GM12801 (cell line): ENCODE data around the gene FAM53B.

Experiments used
- CTCF ChIP-seq: IDR thresholded peaks from one replicate; pipeline ENCODE4 v1.5.1; 2011; ENCODE audit warnings: control low read depth; ENCODE audit not compliant: insufficient read length; ENCODE audit errors: extremely low read depth

Gene FAM53B

GRCh38 chr10:124574456-124575070 is 169.6 kb downstream of the FAM53B start:
- no peak for TF ChIP-seq CTCF

GRCh38 chr10:124573726-124574455 is 170.3 kb downstream of the FAM53B start:
- no peak for TF ChIP-seq CTCF

GRCh38 chr10:124572751-124573150 is 171.4 kb downstream of the FAM53B start:
- no peak for TF ChIP-seq CTCF

GRCh38 chr10:124570646-124571045 is 173.5 kb downstream of the FAM53B start:
- TF ChIP-seq CTCF: no peak

GRCh38 chr10:124569623-124570470 is 174.3 kb downstream of the FAM53B start:
- TF ChIP-seq CTCF: no peak
